SKM-1 treated with dmso at 0.1 percent for 144 hours (cell line): ENCODE results near the gene CCDC180.
"Not testable (repeated sequence)": the region's sequence is repeated elsewhere in the genome, so short reads cannot be mapped to it uniquely, and the experiment has no call there.

ENCODE experiments used
- DNase-seq: peaks from one replicate; lab custom pipeline; 2025; ENCODE audit not compliant: unreplicated experiment; lab: John Stamatoyannopoulos, UW

The CCDC180 gene

GRCh38 chr9:97307500-97308163 is at the start of gene CCDC180:
Gene CCDC180 (plus strand): TSS chr9:97307659. CDS start chr9:97308064, 405 bp downstream.
- DNase-seq = no peak

GRCh38 chr9:97259834-97260514 is 47.5 kb upstream of the CCDC180 start:
- not testable (repeated sequence) for DNase-seq

- DNase-seq = no peak
Observed at GRCh38 chr9:97271292-97271691, 36.2 kb upstream of the CCDC180 start.

- DNase-seq = no peak
Observed at GRCh38 chr9:97272072-97272471, 35.4 kb upstream of the CCDC180 start.

- DNase-seq = no peak
Observed at GRCh38 chr9:97276310-97276852, 31.1 kb upstream of the CCDC180 start.

- DNase-seq = no peak
Observed at GRCh38 chr9:97277953-97278352, 29.5 kb upstream of the CCDC180 start.

- no peak for DNase-seq
Observed at GRCh38 chr9:97280755-97281330, 26.6 kb upstream of the CCDC180 start.

GRCh38 chr9:97283768-97284167 is 23.7 kb upstream of the CCDC180 start:
- DNase-seq = no peak

GRCh38 chr9:97284798-97285197 is 22.7 kb upstream of the CCDC180 start:
- DNase-seq = no peak

GRCh38 chr9:97292200-97292599 is 15.3 kb upstream of the CCDC180 start:
- DNase-seq = no peak

GRCh38 chr9:97293207-97293721 is 14.2 kb upstream of the CCDC180 start:
- DNase-seq = no peak

GRCh38 chr9:97293818-97294217 is 13.6 kb upstream of the CCDC180 start:
- no peak for DNase-seq

GRCh38 chr9:97297889-97298288 is 9.6 kb upstream of the CCDC180 start:
- DNase-seq = no peak

- DNase-seq = no peak
Observed at GRCh38 chr9:97299809-97300414, 7.5 kb upstream of the CCDC180 start.

GRCh38 chr9:97300586-97300985 is 6.9 kb upstream of the CCDC180 start:
- no peak for DNase-seq

GRCh38 chr9:97301974-97302373 is 5.5 kb upstream of the CCDC180 start:
- no peak for DNase-seq

GRCh38 chr9:97304586-97304985 is 2.9 kb upstream of the CCDC180 start:
- no peak for DNase-seq

- no peak for DNase-seq
Observed at GRCh38 chr9:97305501-97306298, 1.8 kb upstream of the CCDC180 start.

- no peak for DNase-seq
Observed at GRCh38 chr9:97307091-97307490, 368 bp upstream of the CCDC180 start.

- DNase-seq = no peak
Observed at GRCh38 chr9:97309260-97309659, 1.8 kb downstream of the CCDC180 start.

- DNase-seq = no peak
Observed at GRCh38 chr9:97310023-97310422, 2.6 kb downstream of the CCDC180 start.
